A549 (cell line): ENCODE measurements around the gene GRID1. TPM values are rescaled to one million over a fixed set of nuclear protein-coding genes. Genes with fewer than 3 reads are reported as not detected.

Source experiments
- ATAC-seq, 2 experiments: fragments of 200-7000 bp in 1 of 2; fragments of >200 bp in 1 of 2; cut with Nextera tagmentation in 1 of 2; cut with Tn5 transposase in 1 of 2; 3 replicates each; pipeline versions ENCODE4 v1.8.0 to v1.9.1; 2018 to 2020; ENCODE audit warnings: mild to moderate bottlenecking in 1 of 2, moderate library complexity in 1 of 2
- CTCF ChIA-PET: fragments of 300-600 bp; sonication (Branson Sonifier 250); formaldehyde crosslinking; extraction: SDS; loops from one replicate; lab custom pipeline; 2021; ENCODE audit warnings: antibody characterized with exemption, inconsistent platforms; lab: Yijun Ruan, JAX
- POLR2A ChIA-PET: fragments of 350-600 bp; formaldehyde crosslinking; extraction: SDS; loops from one replicate; lab custom pipeline; 2021; ENCODE audit warnings: antibody characterized with exemption, inconsistent platforms; lab: Yijun Ruan, JAX
- DNase-seq, 2 experiments: peaks; one replicate each; pipeline versions ENCODE4 v3.0.0 to v3.0.0-alpha.2; 2011 to 2016; ENCODE audit warnings: low read depth in 1 of 2, low spot score in 1 of 2
- FAIRE-seq: peaks from 2 replicates; lab custom pipeline; 2011; peaks lifted over from hg19 to GRCh38; lab: Jason Lieb, UNC
- H3K27ac ChIP-seq, 2 experiments: fragments of >200 bp; sonication (Bioruptor Twin); formaldehyde crosslinking; 3 replicates each; pipeline ENCODE4 v1.5.1; 2016 to 2017
- H3K4me1 ChIP-seq: fragments of >200 bp; sonication (Bioruptor Twin); formaldehyde crosslinking; 3 replicates; pipeline ENCODE4 v1.6.1; 2016
- H3K4me2 ChIP-seq: fragments of >200 bp; sonication (Bioruptor Twin); formaldehyde crosslinking; 3 replicates; pipeline ENCODE4 v1.6.1; 2016
- H3K4me3 ChIP-seq: fragments of >200 bp; sonication (Bioruptor Twin); formaldehyde crosslinking; 3 replicates; pipeline ENCODE4 v1.5.1; 2016
- H3K9me3 ChIP-seq: fragments of >200 bp; sonication (Bioruptor Twin); formaldehyde crosslinking; 3 replicates; pipeline ENCODE4 v1.6.1; 2016
- BHLHE40 ChIP-seq: IDR thresholded peaks from 2 replicates; pipeline ENCODE4 v1.6.1; 2012; ENCODE audit warnings: low read depth, low read length, inconsistent platforms
- CBX2 ChIP-seq: fragments of 200-600 bp; sonication (generic); IDR thresholded peaks from 2 replicates; pipeline ENCODE4 v1.6.1; 2016; ENCODE audit warnings: low read depth, mild to moderate bottlenecking, borderline replicate concordance
- CBX8 ChIP-seq: fragments of 200-600 bp; sonication (generic); IDR thresholded peaks from 2 replicates; pipeline ENCODE4 v1.6.1; 2016
- CEBPB ChIP-seq, 2 experiments: fragments of >200 bp in 1 of 2; sonication (Bioruptor Twin) in 1 of 2; formaldehyde crosslinking in 1 of 2; IDR thresholded peaks; 2 replicates each; pipeline ENCODE4 v1.6.1; 2012 to 2016
- CHD2 ChIP-seq: fragments of 150-350 bp; IDR thresholded peaks from 2 replicates; pipeline ENCODE4 v1.6.1; 2014; ENCODE audit warnings: low read length; ENCODE audit not compliant: partially characterized antibody
- EP300 ChIP-seq, 2 experiments: fragments of >200 bp; sonication (Bioruptor Twin); formaldehyde crosslinking; IDR thresholded peaks; 2 replicates in 1 of 2; 3 replicates in 1 of 2; pipeline ENCODE4 v1.6.1; 2016 to 2017
- FOSL2 ChIP-seq, 2 experiments: fragments of 450-650 bp in 1 of 2; fragments of >200 bp in 1 of 2; sonication (Bioruptor Twin) in 1 of 2; formaldehyde crosslinking; IDR thresholded peaks; 2 replicates each; pipeline versions ENCODE4 v1.5.0 to v1.6.1; 2016 to 2020; ENCODE audit warnings: mild to moderate bottlenecking in 1 of 2, moderate library complexity in 1 of 2
- HOXB13 ChIP-seq: fragments of 250-450 bp; sonication (Bioruptor Pico); IDR thresholded peaks from 2 replicates; pipeline ENCODE4 v1.5.0; 2020; ENCODE audit warnings: low read depth, mild to moderate bottlenecking, moderate library complexity
- JUN ChIP-seq, 2 experiments: fragments of >200 bp; sonication (Bioruptor Twin); formaldehyde crosslinking; IDR thresholded peaks; 2 replicates in 1 of 2; 3 replicates in 1 of 2; pipeline ENCODE4 v1.6.1; 2016 to 2017
- JUNB ChIP-seq: fragments of >200 bp; sonication (Bioruptor Twin); formaldehyde crosslinking; IDR thresholded peaks from 2 replicates; pipeline ENCODE4 v1.6.1; 2016
- KDM1A ChIP-seq: fragments of 200-600 bp; sonication (generic); IDR thresholded peaks from 2 replicates; pipeline ENCODE4 v1.6.1; 2016; ENCODE audit warnings: low read depth, mild to moderate bottlenecking
- KDM5A ChIP-seq: fragments of 200-600 bp; sonication (generic); IDR thresholded peaks from 2 replicates; pipeline ENCODE4 v1.6.1; 2016; ENCODE audit warnings: antibody characterized with exemption, mild to moderate bottlenecking
- MYC ChIP-seq: IDR thresholded peaks from 2 replicates; pipeline ENCODE4 v1.6.1; 2012; ENCODE audit warnings: mild to moderate bottlenecking, inconsistent platforms, low read length, improper control_type of control experiment, borderline replicate concordance
- NR3C1 ChIP-seq: fragments of >200 bp; sonication (Bioruptor Twin); formaldehyde crosslinking; IDR thresholded peaks from 3 replicates; pipeline ENCODE4 v1.6.1; 2017
- PHF8 ChIP-seq: fragments of 200-600 bp; sonication (generic); IDR thresholded peaks from 2 replicates; pipeline ENCODE4 v1.6.1; 2016; ENCODE audit warnings: low read depth, mild to moderate bottlenecking, antibody characterized with exemption, moderate library complexity, borderline replicate concordance
- POLR2A ChIP-seq: IDR thresholded peaks from 2 replicates; pipeline ENCODE4 v1.6.1; 2012; ENCODE audit warnings: mild to moderate bottlenecking, low read length
- RAD21 ChIP-seq, 2 experiments: fragments of >200 bp in 1 of 2; sonication (Bioruptor Twin) in 1 of 2; formaldehyde crosslinking in 1 of 2; IDR thresholded peaks in 1 of 2; conservative IDR thresholded peaks in 1 of 2; 2 replicates in 1 of 2; 3 replicates in 1 of 2; pipeline ENCODE4 v1.6.1; 2012 to 2018; ENCODE audit warnings: inconsistent platforms in 1 of 2
- RNF2 ChIP-seq: fragments of 200-600 bp; sonication (generic); IDR thresholded peaks from 2 replicates; pipeline ENCODE4 v1.6.1; 2016; ENCODE audit warnings: low read depth, mild to moderate bottlenecking, antibody characterized with exemption, moderate library complexity, borderline replicate concordance
- SMC3 ChIP-seq: fragments of >200 bp; sonication (Bioruptor Twin); formaldehyde crosslinking; IDR thresholded peaks from 3 replicates; pipeline ENCODE4 v1.6.1; 2018; ENCODE audit warnings: inconsistent platforms
- TFCP2L1 ChIP-seq: fragments of 250-450 bp; sonication (Bioruptor Pico); IDR thresholded peaks from 2 replicates; pipeline ENCODE4 v1.5.0; 2021; ENCODE audit warnings: mild to moderate bottlenecking
- TP53 ChIP-seq: fragments of 250-450 bp; sonication (Bioruptor Pico); IDR thresholded peaks from 2 replicates; pipeline ENCODE4 v1.5.0; 2021; ENCODE audit warnings: mild to moderate bottlenecking, moderate library complexity
- ZC3H11A ChIP-seq: fragments of 450-650 bp; IDR thresholded peaks from 2 replicates; pipeline ENCODE4 v1.6.1; 2014; ENCODE audit warnings: antibody characterized with exemption, mild to moderate bottlenecking
- ZNF302 ChIP-seq: fragments of 250-450 bp; sonication (Bioruptor Pico); IDR thresholded peaks from 2 replicates; pipeline ENCODE4 v1.9.0; 2021; ENCODE audit warnings: inconsistent platforms, mild to moderate bottlenecking, moderate library complexity
- ZSCAN20 ChIP-seq: fragments of 250-450 bp; sonication (Bioruptor Pico); IDR thresholded peaks from 2 replicates; pipeline ENCODE4 v1.8.0; 2022; ENCODE audit warnings: mild to moderate bottlenecking, moderate library complexity
- WGBS: methylation state at CpG from one replicate; pipeline ENCODE4 v1.1.6; 2017; ENCODE audit errors: missing lambda C conversion rate; 5-methylcytosine and 5-hydroxymethylcytosine counted together
- polyA plus RNA-seq, 4 experiments: library from polyadenylated mRNA; depleted of rRNA in 3 of 4; stranded (reverse); fragments of >200 nt; fragmentation: RNase III in 1 of 4; extraction: RNeasy Plus Mini Kit Qiagen cat#74134 plus additional on column Dnase treatment in 1 of 4; gene quantifications; 2 replicates in 3 of 4; 3 replicates in 1 of 4; pipeline ENCODE4 v1.2.3, GENCODE V29; 2011 to 2017
- TF ChIP-seq, protein P1 (sequence below): fragments of >200 bp; sonication (Bioruptor Twin); formaldehyde crosslinking; IDR thresholded peaks from 2 replicates; pipeline ENCODE4 v1.6.1; 2016
- TF ChIP-seq, protein P2 (sequence below): fragments of >200 bp; sonication (Bioruptor Twin); formaldehyde crosslinking; IDR thresholded peaks from 3 replicates; pipeline ENCODE4 v1.5.1; 2016
- TF ChIP-seq, protein P3 (sequence below): fragments of 250-450 bp; sonication (Bioruptor Pico); IDR thresholded peaks from 2 replicates; pipeline ENCODE4 v1.5.0; 2021; ENCODE audit warnings: mild to moderate bottlenecking, moderate library complexity, borderline replicate concordance
- TF ChIP-seq, protein P4 (sequence below): fragments of 150-350 bp; IDR thresholded peaks from 2 replicates; pipeline ENCODE4 v1.6.1; 2014; ENCODE audit warnings: low read depth, mild to moderate bottlenecking, low read length
- TF ChIP-seq, protein P5 (sequence below): fragments of 200-600 bp; sonication (generic); IDR thresholded peaks from 2 replicates; pipeline ENCODE4 v1.6.1; 2016; ENCODE audit warnings: antibody characterized with exemption, mild to moderate bottlenecking, moderate library complexity

Gene GRID1
- polyA plus RNA-seq, 2 of the 4 experiments (the other 2 are of a cell fraction) = 0.14 to 0.30 TPM

DNA sequence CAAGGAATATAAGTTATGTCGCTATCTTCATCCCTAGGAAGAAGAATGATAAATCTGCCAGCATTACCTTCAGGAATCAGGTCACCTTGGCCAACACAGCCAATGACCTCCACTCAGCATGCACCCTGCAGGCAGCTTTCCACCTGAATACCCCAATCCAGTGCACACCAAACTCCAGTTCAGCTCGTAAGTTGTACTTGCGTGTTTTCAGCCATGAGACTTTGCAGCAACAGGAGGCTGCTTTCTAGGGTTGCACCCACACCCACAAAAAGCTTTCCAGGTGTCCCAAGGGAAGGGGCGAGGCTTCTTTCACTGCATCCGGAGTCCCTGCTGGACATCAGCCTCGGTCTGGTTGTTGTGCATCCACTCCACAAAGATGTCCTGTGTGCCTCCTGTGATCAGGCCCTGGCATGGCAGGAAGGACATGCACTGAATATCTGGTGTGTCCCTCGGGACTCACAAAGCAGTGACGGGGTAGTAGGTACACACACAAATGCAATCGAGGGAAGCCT is 282.9 kb downstream of the GRID1 start:
- TF ChIP-seq ZC3H11A = no peak
- TF ChIP-seq KDM5A = no peak
- no peak for TF ChIP-seq POLR2A
- no peak for TF ChIP-seq CBX2
- no peak for TF ChIP-seq JUNB
- TF ChIP-seq, protein P1, sequence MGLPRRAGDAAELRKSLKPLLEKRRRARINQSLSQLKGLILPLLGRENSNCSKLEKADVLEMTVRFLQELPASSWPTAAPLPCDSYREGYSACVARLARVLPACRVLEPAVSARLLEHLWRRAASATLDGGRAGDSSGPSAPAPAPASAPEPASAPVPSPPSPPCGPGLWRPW = no peak
- no peak for TF ChIP-seq ZSCAN20 (CRISPR knock-in tag)
- TF ChIP-seq, protein P2, sequence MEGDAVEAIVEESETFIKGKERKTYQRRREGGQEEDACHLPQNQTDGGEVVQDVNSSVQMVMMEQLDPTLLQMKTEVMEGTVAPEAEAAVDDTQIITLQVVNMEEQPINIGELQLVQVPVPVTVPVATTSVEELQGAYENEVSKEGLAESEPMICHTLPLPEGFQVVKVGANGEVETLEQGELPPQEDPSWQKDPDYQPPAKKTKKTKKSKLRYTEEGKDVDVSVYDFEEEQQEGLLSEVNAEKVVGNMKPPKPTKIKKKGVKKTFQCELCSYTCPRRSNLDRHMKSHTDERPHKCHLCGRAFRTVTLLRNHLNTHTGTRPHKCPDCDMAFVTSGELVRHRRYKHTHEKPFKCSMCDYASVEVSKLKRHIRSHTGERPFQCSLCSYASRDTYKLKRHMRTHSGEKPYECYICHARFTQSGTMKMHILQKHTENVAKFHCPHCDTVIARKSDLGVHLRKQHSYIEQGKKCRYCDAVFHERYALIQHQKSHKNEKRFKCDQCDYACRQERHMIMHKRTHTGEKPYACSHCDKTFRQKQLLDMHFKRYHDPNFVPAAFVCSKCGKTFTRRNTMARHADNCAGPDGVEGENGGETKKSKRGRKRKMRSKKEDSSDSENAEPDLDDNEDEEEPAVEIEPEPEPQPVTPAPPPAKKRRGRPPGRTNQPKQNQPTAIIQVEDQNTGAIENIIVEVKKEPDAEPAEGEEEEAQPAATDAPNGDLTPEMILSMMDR = no peak
- TF ChIP-seq, protein P3, sequence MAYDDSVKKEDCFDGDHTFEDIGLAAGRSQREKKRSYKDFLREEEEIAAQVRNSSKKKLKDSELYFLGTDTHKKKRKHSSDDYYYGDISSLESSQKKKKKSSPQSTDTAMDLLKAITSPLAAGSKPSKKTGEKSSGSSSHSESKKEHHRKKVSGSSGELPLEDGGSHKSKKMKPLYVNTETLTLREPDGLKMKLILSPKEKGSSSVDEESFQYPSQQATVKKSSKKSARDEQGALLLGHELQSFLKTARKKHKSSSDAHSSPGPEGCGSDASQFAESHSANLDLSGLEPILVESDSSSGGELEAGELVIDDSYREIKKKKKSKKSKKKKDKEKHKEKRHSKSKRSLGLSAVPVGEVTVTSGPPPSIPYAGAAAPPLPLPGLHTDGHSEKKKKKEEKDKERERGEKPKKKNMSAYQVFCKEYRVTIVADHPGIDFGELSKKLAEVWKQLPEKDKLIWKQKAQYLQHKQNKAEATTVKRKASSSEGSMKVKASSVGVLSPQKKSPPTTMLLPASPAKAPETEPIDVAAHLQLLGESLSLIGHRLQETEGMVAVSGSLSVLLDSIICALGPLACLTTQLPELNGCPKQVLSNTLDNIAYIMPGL (CRISPR knock-in tag) = no peak
- no peak for TF ChIP-seq RAD21 (conservative IDR thresholded peaks at IDR 0.05 in 1 of 2, IDR thresholded peaks at IDR 0.05 in 1 of 2)
- TF ChIP-seq MYC = no peak
- no peak for TF ChIP-seq NR3C1
- no peak for TF ChIP-seq RNF2
- TF ChIP-seq KDM1A = no peak
- TF ChIP-seq BHLHE40 = no peak
- ATAC-seq = no peak
- Histone ChIP-seq H3K27ac (no peak overlapping the region), H3K4me1 (no peaks in the 10 kb centered on the region), H3K4me3 (no peak overlapping the region), H3K9me3 (no peaks in the 10 kb centered on the region), H3K4me2 (no peak overlapping the region)
- DNase-seq = no peak
- ChIA-PET POLR2A (no interaction called here), CTCF (no interaction called here)
- no peak for FAIRE-seq
- WGBS = 24% methylated on average over 8 of the region's 9 CpGs

DNA sequence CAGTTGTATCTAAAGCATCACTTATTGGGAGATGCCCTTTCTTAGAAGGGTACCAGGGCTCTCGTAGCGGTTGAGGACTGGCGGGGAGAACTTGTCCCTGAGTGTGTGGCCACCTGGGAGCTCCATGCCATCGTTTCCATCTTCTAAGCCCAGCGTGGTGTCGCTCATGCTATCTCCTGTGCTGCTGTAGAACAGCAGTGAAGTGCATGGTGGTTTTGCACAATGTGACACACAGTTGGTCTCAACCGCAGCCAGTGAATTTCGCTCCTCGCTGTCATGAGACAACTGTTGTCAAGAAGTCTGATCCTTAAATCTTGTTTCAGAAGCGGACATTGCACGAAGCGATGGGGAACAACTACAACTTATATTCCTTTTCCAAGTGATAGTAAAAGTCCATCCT is 283.4 kb downstream of the GRID1 start:
- Histone ChIP-seq H3K27ac (no peak overlapping the region), H3K4me2 (no peak overlapping the region), H3K9me3 (no peaks in the 10 kb centered on the region), H3K4me1 (no peaks in the 10 kb centered on the region), H3K4me3 (no peak overlapping the region)
- WGBS = 31% methylated on average over 12 of the region's 12 CpGs
- ChIA-PET POLR2A (no interaction called here), CTCF (no interaction called here)
- TF ChIP-seq EP300 (IDR thresholded peaks at IDR 0.05) (no peak), CEBPB (IDR thresholded peaks at IDR 0.05) (no peak), CBX8 (no peak), SMC3 (no peak), JUN (IDR thresholded peaks at IDR 0.05) (no peak), CHD2 (no peak), PHF8 (no peak), KDM5A (no peak), HOXB13 (CRISPR knock-in tag) (no peak), FOSL2 (IDR thresholded peaks at IDR 0.05) (no peak), FOSL2 (CRISPR knock-in tag; IDR thresholded peaks at IDR 0.05) (no peak), ZNF302 (no peak), TFCP2L1 (CRISPR knock-in tag) (no peak), TP53 (CRISPR knock-in tag) (no peak)
- TF ChIP-seq, protein P4, sequence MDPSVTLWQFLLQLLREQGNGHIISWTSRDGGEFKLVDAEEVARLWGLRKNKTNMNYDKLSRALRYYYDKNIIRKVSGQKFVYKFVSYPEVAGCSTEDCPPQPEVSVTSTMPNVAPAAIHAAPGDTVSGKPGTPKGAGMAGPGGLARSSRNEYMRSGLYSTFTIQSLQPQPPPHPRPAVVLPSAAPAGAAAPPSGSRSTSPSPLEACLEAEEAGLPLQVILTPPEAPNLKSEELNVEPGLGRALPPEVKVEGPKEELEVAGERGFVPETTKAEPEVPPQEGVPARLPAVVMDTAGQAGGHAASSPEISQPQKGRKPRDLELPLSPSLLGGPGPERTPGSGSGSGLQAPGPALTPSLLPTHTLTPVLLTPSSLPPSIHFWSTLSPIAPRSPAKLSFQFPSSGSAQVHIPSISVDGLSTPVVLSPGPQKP = no peak
- TF ChIP-seq, protein P5, sequence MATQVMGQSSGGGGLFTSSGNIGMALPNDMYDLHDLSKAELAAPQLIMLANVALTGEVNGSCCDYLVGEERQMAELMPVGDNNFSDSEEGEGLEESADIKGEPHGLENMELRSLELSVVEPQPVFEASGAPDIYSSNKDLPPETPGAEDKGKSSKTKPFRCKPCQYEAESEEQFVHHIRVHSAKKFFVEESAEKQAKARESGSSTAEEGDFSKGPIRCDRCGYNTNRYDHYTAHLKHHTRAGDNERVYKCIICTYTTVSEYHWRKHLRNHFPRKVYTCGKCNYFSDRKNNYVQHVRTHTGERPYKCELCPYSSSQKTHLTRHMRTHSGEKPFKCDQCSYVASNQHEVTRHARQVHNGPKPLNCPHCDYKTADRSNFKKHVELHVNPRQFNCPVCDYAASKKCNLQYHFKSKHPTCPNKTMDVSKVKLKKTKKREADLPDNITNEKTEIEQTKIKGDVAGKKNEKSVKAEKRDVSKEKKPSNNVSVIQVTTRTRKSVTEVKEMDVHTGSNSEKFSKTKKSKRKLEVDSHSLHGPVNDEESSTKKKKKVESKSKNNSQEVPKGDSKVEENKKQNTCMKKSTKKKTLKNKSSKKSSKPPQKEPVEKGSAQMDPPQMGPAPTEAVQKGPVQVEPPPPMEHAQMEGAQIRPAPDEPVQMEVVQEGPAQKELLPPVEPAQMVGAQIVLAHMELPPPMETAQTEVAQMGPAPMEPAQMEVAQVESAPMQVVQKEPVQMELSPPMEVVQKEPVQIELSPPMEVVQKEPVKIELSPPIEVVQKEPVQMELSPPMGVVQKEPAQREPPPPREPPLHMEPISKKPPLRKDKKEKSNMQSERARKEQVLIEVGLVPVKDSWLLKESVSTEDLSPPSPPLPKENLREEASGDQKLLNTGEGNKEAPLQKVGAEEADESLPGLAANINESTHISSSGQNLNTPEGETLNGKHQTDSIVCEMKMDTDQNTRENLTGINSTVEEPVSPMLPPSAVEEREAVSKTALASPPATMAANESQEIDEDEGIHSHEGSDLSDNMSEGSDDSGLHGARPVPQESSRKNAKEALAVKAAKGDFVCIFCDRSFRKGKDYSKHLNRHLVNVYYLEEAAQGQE = no peak
- DNase-seq (no peak), FAIRE-seq (no peak), ATAC-seq (no peak)
